Uterus (tissue), 4 donors: ENCODE results near the gene PTPRN2. TPM values are rescaled to one million over a fixed set of nuclear protein-coding genes. Genes with fewer than 3 reads are reported as not detected.

Experiments used
- DNase-seq, 2 donors: peaks; one replicate each; pipeline ENCODE4 v3.0.0-alpha.2; 2019 to 2020
- H3K27ac ChIP-seq, 2 donors: fragments of 200-600 bp; sonication (generic); 1 replicate in 1 of 2; 2 replicates in 1 of 2; pipeline ENCODE4 v1.5.1; 2016 to 2018
- H3K27me3 ChIP-seq, 2 donors: fragments of 200-600 bp; sonication (generic); one replicate each; pipeline ENCODE4 v1.5.1; 2018 to 2019; ENCODE audit warnings: control low read depth in 1 of 2
- H3K36me3 ChIP-seq, 2 donors: fragments of 200-600 bp; sonication (generic); one replicate each; pipeline ENCODE4 v1.5.1; 2019; ENCODE audit warnings: control low read depth in 1 of 2
- H3K4me1 ChIP-seq, 2 donors: fragments of 200-600 bp; sonication (generic); one replicate each; pipeline ENCODE4 v1.5.1; 2018 to 2019; ENCODE audit warnings: control low read depth in 1 of 2
- H3K4me3 ChIP-seq, 2 donors: fragments of 200-600 bp; sonication (generic); 1 replicate in 1 of 2; 2 replicates in 1 of 2; pipeline ENCODE4 v1.5.1; 2018 to 2019; ENCODE audit warnings: mild to moderate bottlenecking in 1 of 2
- H3K9me3 ChIP-seq, 2 donors: fragments of 200-600 bp; sonication (generic); one replicate each; pipeline ENCODE4 v1.5.1; 2019; ENCODE audit warnings: control low read depth in 1 of 2
- CTCF ChIP-seq, 4 experiments: fragments of 200-600 bp in 2 of 4; fragments of 450-650 bp in 2 of 4; sonication (generic) in 2 of 4; IDR thresholded peaks; one replicate each; pipeline ENCODE4 v1.5.1; 2016 to 2019; ENCODE audit warnings: antibody characterized with exemption in 4 of 4, mild to moderate bottlenecking in 2 of 4, moderate library complexity in 1 of 4
- POLR2A ChIP-seq, 2 donors: fragments of 450-650 bp; IDR thresholded peaks; one replicate each; pipeline ENCODE4 v1.6.1; 2016; ENCODE audit warnings: antibody characterized with exemption in 2 of 2, mild to moderate bottlenecking in 1 of 2, moderate library complexity in 1 of 2
- intact Hi-C: fragments of 100-400 bp; cut with DNase I; formaldehyde crosslinking; loops from one replicate; pipeline ENCODE4 v1.15.1; 2023; ENCODE audit warnings: low total_unique reads
- total RNA-seq, 4 donors: library from RNA; depleted of rRNA in 3 of 4; stranded (reverse); fragments of >200 nt in 3 of 4; gene quantifications; one replicate each; pipeline versions ENCODE4 v1.1.0 to v1.2.4, GENCODE V29; 2014 to 2023
- donor health status: DM: yes; HTN: yes; CAD: no.

The PTPRN2 gene
- total RNA-seq, 4 donors from 2014 or later: 1.2 to 5.2 (median 2.3) TPM

- no peak for DNase-seq
- intact Hi-C loops: no loop called here
These were observed 769.5 kb downstream of the PTPRN2 start for GRCh38 chr7:157817944-157818700.

GRCh38 chr7:157817433-157817832 lies 770.2 kb downstream of the PTPRN2 start:
- TF ChIP-seq POLR2A (IDR thresholded peaks at IDR 0.05) (no peak), CTCF (IDR thresholded peaks at IDR 0.05) (no peak)
- H3K27ac ChIP-seq: no peak overlapping the region
- H3K4me3 ChIP-seq: no peak overlapping the region
- H3K4me1 ChIP-seq: no peaks in the 10 kb centered on the region
- no peaks in the 10 kb centered on the region for H3K9me3 ChIP-seq
- H3K27me3 ChIP-seq: no peaks in the 10 kb centered on the region
- intact Hi-C loops: no loop called here
- H3K36me3 ChIP-seq: no peaks in the 10 kb centered on the region
- DNase-seq: no peak

More at GRCh38 chr7:157817944-157818700, 769.5 kb downstream of the PTPRN2 start:
- Histone ChIP-seq H3K27ac (no peak overlapping the region), H3K4me3 (no peak overlapping the region), H3K4me1 (no peaks in the 10 kb centered on the region), H3K36me3 (no peaks in the 10 kb centered on the region), H3K9me3 (no peaks in the 10 kb centered on the region), H3K27me3 (no peaks in the 10 kb centered on the region)
- TF ChIP-seq CTCF (IDR thresholded peaks at IDR 0.05): no peak
- TF ChIP-seq POLR2A (IDR thresholded peaks at IDR 0.05): no peak

GRCh38 chr7:157816526-157817250 lies 770.9 kb downstream of the PTPRN2 start:
- Histone ChIP-seq H3K4me3 (no peak overlapping the region), H3K27ac (no peak overlapping the region), H3K9me3 (no peaks in the 10 kb centered on the region), H3K4me1 (no peaks in the 10 kb centered on the region), H3K36me3 (no peaks in the 10 kb centered on the region), H3K27me3 (no peaks in the 10 kb centered on the region)
- no peak for DNase-seq
- TF ChIP-seq CTCF (IDR thresholded peaks at IDR 0.05) (no peak), POLR2A (IDR thresholded peaks at IDR 0.05) (no peak)
- intact Hi-C loops: no loop called here

GRCh38 chr7:157816086-157816485 lies 771.5 kb downstream of the PTPRN2 start:
- no peak overlapping the region for H3K27ac ChIP-seq
- TF ChIP-seq CTCF (IDR thresholded peaks at IDR 0.05) (no peak), POLR2A (IDR thresholded peaks at IDR 0.05) (no peak)
- no peaks in the 10 kb centered on the region for H3K4me1 ChIP-seq
- no peak overlapping the region for H3K4me3 ChIP-seq
- no peak for DNase-seq
- no peaks in the 10 kb centered on the region for H3K36me3 ChIP-seq
- H3K9me3 ChIP-seq: no peaks in the 10 kb centered on the region
- no peaks in the 10 kb centered on the region for H3K27me3 ChIP-seq
- intact Hi-C loops: no loop called here

- H3K27me3 ChIP-seq: no peaks in the 10 kb centered on the region
- TF ChIP-seq POLR2A (IDR thresholded peaks at IDR 0.05) (no peak), CTCF (IDR thresholded peaks at IDR 0.05) (no peak)
- intact Hi-C loops: no loop called here
- H3K36me3 ChIP-seq: no peaks in the 10 kb centered on the region
- DNase-seq: no peak
- H3K27ac ChIP-seq: no peak overlapping the region
- H3K9me3 ChIP-seq: no peaks in the 10 kb centered on the region
- H3K4me1 ChIP-seq: no peaks in the 10 kb centered on the region
- H3K4me3 ChIP-seq: no peak overlapping the region
These were observed 772.0 kb downstream of the PTPRN2 start for GRCh38 chr7:157815706-157816022.
